Mesodermal cell (in vitro differentiated cells): Measurements from ENCODE around the gene ABCB9.

Experiments used
- H3K27ac ChIP-seq: 2 replicates; pipeline ENCODE4 v1.7.0; 2013; ENCODE audit warnings: mild to moderate bottlenecking, low read depth, low read length, moderate library complexity; ENCODE audit not compliant: severe bottlenecking
- H3K36me3 ChIP-seq: 2 replicates; pipeline ENCODE4 v1.7.1; 2013; ENCODE audit warnings: mild to moderate bottlenecking, low read length, moderate library complexity; ENCODE audit not compliant: control insufficient read depth, insufficient read depth
- H3K4me1 ChIP-seq: one replicate; pipeline ENCODE4 v1.7.1; 2013; ENCODE audit warnings: mild to moderate bottlenecking, low read length; ENCODE audit not compliant: insufficient read depth, control insufficient read depth, poor library complexity, severe bottlenecking
- H3K4me3 ChIP-seq: 2 replicates; pipeline ENCODE4 v1.7.0; 2013; ENCODE audit warnings: low read length, control low read depth, mild to moderate bottlenecking; ENCODE audit not compliant: insufficient read depth, poor library complexity, severe bottlenecking; ENCODE audit errors: extremely low read depth
- H3K9me3 ChIP-seq: 2 replicates; pipeline ENCODE4 v1.7.1; 2013; ENCODE audit warnings: mild to moderate bottlenecking, low read length, moderate library complexity; ENCODE audit not compliant: control insufficient read depth
- WGBS, 2 experiments: methylation state at CpG; one replicate each; pipeline ENCODE4 v1.1.5; 2013; ENCODE audit warnings: missing lambda C conversion rate in 2 of 2; ENCODE audit not compliant: insufficient coverage in 2 of 2; 5-methylcytosine and 5-hydroxymethylcytosine counted together

Gene ABCB9

DNA sequence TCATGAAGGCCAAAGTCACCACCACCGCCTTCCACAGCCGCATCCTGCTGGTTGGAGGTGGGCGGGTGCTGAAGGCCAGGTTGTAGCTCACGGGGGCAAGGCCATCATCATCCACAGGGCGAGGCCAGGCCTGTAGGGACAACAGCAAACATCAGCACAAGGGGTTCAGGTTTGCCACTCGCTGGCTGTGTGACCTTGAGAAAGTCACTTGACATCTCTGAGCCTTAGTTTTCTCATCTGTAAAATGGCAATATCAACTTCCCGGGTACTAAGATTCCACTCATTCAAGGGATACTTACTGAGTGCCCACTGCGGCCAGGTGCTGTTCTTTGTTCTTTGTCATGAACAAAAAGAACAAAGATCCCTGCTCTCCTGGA lies 6.1 kb downstream of the ABCB9 start:
- 94 to 95% methylated on average over 8 of the region's 8 CpGs for WGBS, 2 experiments
- H3K4me3 ChIP-seq, result no peak overlapping the region
- peaks cover 3% of the 10 kb centered on the region for H3K36me3 ChIP-seq
- no peak overlapping the region for H3K27ac ChIP-seq
- H3K4me1 ChIP-seq, result peaks cover 5% of the 10 kb centered on the region
- no peaks in the 10 kb centered on the region for H3K9me3 ChIP-seq

DNA sequence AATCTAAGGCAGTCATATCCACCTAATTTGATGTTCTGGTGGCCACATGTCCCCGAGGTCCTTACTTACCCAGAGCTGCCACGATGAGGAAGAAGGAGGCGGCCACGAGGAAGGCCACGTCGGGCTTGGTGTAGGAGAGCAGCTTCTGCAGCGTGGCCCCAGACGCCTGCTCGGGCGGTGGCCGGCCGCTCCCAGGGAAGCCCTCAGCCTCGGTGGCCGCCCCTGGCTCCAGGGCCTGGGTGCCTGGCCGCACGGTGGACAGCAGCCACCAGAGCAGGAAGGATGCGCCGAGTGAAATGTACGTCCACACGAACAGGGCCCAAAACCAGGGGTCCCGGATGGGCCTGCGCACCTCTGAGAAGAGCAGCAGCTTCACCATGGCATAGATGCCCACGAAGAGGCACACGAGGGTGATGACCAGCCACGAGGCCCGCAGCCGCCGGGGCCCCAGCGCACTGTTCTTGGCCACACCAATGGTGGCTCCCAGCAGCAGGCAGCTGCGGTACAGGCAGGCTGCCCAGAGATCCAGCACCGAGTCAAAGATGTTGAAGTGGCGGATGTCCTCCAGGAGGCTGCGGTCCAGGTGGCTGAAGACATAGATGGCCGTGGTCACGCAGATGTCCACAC lies 6.6 kb downstream of the ABCB9 start:
- H3K4me1 ChIP-seq, result peaks cover 5% of the 10 kb centered on the region
- peaks cover 3% of the 10 kb centered on the region for H3K36me3 ChIP-seq
- 96 to 97% methylated on average over 32 to 35 of the region's 35 CpGs for WGBS, 2 experiments
- H3K27ac ChIP-seq, result no peak overlapping the region
- no peaks in the 10 kb centered on the region for H3K9me3 ChIP-seq
- no peak overlapping the region for H3K4me3 ChIP-seq

DNA sequence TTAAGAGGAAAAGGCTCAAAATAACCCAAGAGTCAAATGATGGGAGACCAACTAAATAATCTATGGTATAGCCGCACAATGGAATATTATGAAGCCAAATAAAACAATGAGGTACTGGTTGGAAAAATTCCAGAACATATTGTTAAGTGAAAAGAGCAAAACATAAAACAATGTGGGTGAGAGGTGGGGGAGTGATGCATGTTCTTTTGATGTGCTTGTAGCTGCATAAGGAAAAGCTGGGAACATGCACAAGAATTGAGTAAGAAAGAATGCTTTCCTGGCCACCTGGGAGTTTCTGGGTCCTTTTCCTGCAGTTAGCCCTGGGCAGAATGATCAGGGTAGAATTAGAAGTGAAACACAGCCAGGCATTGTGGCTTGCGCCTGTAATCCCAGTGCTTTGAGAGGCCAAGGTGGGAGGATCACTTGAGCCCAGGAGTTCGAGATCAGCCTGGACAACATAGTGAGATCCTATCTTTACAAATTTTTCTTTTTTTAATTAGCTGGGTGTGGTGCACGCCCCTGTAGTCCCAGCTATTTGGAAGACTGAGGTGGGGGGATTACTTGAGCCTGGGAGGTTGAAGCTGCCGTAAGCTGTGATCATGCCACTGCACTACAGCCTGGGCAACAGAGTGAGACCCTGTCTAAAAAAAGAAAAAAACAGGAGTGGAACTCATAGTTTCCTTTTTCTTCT lies 7.9 kb downstream of the ABCB9 start:
- 95 to 100% methylated on average over 4 of the region's 5 CpGs for WGBS, 2 experiments
- Histone ChIP-seq H3K4me1 (no peaks in the 10 kb centered on the region), H3K4me3 (no peak overlapping the region), H3K36me3 (peaks cover 3% of the 10 kb centered on the region), H3K9me3 (no peaks in the 10 kb centered on the region), H3K27ac (no peak overlapping the region)

DNA sequence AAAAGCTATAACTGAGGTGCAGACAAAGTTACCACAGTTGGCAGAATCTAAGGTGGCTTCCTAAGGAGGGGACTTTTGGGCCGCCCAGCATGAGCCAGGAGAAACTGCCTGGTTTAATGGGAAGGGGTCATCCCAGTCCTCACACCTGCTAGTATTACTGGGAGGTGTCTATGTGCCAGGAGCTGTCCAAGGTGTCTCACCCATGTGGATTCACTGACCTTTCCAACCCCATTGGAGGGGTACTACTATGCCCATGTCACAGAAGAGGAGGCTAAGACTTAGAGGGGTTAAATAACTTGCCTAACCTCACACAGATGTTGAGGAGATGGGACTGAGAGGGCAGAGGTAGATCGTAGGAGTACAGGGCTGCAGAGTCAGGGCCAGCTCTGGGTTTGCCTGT lies 10.2 kb downstream of the ABCB9 start:
- peaks cover 10% of the 10 kb centered on the region for H3K4me1 ChIP-seq
- 85 to 90% methylated on average over 2 of the region's 2 CpGs for WGBS, 2 experiments
- H3K9me3 ChIP-seq, result no peaks in the 10 kb centered on the region
- peaks cover 3% of the 10 kb centered on the region for H3K36me3 ChIP-seq
- no peak overlapping the region for H3K4me3 ChIP-seq
- H3K27ac ChIP-seq, result no peak overlapping the region

DNA sequence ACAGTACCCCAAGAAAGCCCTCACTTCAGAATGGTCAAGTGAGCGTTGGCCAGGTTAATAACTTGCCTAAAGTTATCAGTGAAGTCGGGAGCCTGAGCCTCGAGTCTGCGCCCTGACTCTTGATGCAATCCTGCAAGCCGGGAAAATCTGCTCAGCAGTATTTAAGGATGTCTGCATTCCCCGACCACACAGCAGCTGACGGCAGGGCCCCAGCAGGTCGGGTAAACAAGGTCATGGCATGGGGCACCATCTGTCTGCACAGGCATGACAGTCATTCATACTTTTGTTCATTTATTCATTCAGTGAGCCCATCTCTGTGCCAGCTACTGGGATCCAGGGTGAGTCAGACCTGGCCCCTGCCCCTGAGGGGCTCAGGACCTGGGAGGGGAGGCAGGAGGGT lies 11.1 kb downstream of the ABCB9 start:
- Histone ChIP-seq H3K4me1 (peaks cover 15% of the 10 kb centered on the region), H3K9me3 (no peaks in the 10 kb centered on the region), H3K27ac (no peak overlapping the region), H3K36me3 (peaks cover 3% of the 10 kb centered on the region), H3K4me3 (no peak overlapping the region)
- 85 to 91% methylated on average over 8 of the region's 8 CpGs for WGBS, 2 experiments

DNA sequence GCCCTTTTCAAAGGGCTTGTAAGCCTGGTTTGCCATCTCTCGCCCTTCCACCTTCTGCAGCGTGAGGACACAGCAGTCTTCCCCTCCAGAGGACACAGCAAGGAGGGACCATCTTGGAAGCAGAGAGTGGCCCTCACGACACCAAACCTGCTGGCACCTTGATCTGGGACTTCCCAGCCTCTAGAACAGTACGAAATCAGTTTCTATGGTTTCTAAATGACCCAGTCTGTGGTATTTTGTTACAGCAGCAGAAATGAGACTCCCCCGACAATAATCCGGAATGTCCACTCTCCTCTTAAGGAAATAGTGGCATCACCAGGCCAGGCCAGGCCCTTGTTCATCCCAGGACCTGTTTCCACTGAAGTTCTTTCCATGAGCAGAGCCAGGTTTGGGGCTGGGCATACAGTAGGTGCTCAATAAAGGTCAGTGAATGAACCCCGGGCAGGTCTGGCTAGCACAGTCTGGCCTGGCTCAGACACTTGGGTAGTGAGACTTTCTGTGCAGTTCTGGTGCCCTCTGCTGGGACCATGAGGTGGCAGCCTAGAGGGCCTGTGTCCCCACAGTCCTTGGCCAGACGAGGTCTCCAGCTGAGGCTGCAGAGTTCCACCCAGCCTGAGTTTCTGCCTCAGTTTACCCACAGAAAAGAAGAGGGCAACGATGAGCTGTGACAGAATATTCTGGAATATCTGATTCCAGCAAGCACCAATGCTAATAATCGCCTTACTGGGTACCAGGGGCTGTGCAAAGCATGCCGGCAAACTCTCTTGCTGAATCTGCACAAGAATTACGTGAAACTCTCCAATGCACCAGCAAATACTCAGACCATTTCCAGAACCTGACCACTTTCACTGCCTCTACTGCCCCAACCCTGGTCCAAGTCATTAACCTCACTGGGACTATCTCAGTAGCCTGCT lies 14.0 kb downstream of the ABCB9 start:
- 71 to 76% methylated on average over 11 of the region's 12 CpGs for WGBS, 2 experiments
- no peak overlapping the region for H3K27ac ChIP-seq

DNA sequence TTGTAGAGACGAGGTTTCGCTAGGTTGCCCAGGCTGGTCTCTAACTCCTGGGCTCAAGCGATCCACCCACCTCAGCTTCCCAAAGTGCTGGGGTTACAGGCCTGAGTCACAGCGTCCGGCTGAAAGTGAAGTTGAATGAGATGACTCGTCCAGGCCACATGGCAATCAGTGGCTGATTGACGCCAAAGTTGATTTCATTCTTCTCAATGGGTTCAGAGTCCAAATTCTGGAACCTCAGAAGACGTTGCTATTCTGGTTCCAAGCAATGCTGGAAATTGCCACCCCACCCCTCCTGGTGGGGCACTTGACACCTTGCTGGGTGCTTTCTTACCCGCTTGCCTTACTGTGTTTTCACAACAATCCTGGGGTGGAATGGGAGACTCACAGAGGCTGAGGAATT lies 14.9 kb downstream of the ABCB9 start:
- Histone ChIP-seq H3K4me3 (no peak overlapping the region), H3K9me3 (no peaks in the 10 kb centered on the region), H3K27ac (no peak overlapping the region), H3K4me1 (peaks cover 27% of the 10 kb centered on the region), H3K36me3 (peaks cover 2% of the 10 kb centered on the region)
- 83 to 85% methylated on average over 5 to 8 of the region's 9 CpGs for WGBS, 2 experiments

More for the DNA sequence above, 14.0 kb downstream of the ABCB9 start:
- Histone ChIP-seq H3K9me3 (no peaks in the 10 kb centered on the region), H3K4me3 (no peak overlapping the region), H3K36me3 (peaks cover 2% of the 10 kb centered on the region), H3K4me1 (peaks cover 19% of the 10 kb centered on the region)

DNA sequence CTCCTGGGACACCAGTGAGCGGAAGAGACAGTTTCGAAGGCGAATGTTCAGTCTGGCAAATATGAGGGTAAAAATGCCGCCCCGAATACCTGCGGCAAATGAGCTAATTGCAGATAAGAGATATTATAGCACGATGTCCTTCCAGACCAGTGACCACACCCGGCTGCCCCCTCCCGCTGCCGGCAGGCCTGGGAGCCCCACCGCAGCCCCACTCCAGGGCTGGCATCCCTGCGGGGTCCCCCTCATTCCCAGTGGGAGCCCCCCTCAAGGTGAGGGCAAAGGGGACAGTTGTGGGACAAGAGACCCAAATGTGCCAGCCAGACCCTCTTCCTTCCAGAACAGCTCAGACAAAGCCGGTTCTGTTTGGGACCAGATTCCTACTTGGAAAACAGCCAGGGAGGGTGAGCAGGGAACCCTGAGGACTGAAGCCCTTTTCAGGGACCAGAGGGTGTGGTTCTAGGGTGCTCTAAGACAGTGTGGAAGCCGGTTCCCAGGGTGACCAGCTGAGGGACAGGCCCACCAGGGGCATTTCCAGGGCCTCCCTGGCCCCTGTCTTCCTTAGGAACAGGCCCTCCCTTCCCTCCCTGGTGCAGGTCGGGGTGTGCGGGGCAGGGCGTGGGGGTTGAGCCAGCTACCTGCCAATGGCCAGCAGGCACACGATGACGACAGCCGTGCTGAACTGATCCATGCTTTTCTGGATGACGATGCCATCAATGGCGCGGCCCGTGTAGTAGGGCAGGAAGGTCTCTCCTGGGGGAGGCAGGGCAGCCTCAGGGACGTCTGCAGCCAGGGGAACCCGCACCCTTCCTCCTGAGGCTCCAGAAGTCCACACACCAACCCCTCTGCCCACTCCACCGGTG lies 16.2 kb downstream of the ABCB9 start:
- no peak overlapping the region for H3K27ac ChIP-seq
- no peak overlapping the region for H3K4me3 ChIP-seq
- peaks cover 33% of the 10 kb centered on the region for H3K4me1 ChIP-seq
- peaks cover 2% of the 10 kb centered on the region for H3K36me3 ChIP-seq
- 91 to 96% methylated on average over 20 to 22 of the region's 27 CpGs for WGBS, 2 experiments
- H3K9me3 ChIP-seq, result no peaks in the 10 kb centered on the region

DNA sequence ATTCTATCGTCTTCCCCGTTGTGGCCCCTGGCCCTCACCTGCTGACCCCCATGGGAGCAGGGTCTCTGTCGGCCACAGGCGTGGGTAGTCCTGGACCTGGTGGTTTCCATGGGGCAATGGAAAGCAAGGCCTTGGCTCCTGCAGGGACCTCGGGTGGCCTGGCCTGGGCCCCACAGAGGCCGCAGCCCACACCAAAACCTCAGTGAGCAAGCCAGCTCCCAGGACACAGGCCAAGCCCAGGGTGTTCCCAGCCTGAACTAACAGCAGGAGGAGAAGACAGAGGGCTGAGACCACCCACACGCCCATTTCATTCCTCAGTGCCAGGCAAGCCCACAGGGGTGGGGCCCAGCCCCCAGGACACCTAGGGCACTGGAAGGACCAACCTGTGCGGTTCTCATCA lies 16.9 kb downstream of the ABCB9 start:
- no peak overlapping the region for H3K27ac ChIP-seq
- 92 to 98% methylated on average over 7 of the region's 8 CpGs for WGBS, 2 experiments
- H3K4me3 ChIP-seq, result no peak overlapping the region
- H3K9me3 ChIP-seq, result no peaks in the 10 kb centered on the region
- H3K36me3 ChIP-seq, result peaks cover 2% of the 10 kb centered on the region
- H3K4me1 ChIP-seq, result peaks cover 40% of the 10 kb centered on the region

DNA sequence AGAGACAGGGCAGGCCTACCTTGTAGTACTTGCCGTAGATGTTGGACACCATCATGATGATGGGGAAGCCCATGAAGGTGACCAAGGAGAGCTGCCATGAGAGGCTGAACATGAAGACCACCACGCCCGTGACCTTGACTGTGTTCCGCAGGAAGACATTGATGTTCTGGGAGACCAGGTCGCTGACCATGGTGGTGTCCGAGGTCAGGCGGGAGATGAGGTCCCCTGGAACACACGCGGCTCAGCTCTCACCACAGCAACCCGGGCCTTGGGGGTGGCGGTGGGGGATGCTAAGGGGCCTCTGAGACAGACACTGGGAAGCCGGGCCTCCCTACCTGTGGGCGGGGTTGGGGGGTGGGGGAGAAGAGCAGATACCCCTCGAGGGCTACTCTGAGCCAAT lies 17.7 kb downstream of the ABCB9 start:
- Histone ChIP-seq H3K4me3 (no peak overlapping the region), H3K4me1 (peaks cover 40% of the 10 kb centered on the region), H3K9me3 (no peaks in the 10 kb centered on the region), H3K27ac (no peak overlapping the region), H3K36me3 (peaks cover 2% of the 10 kb centered on the region)
- 92 to 93% methylated on average over 7 to 8 of the region's 14 CpGs for WGBS, 2 experiments
